Panc1 (cell line): ENCODE results near the gene GNB2. TPM values are rescaled to one million over a fixed set of nuclear protein-coding genes. Genes with fewer than 3 reads are reported as not detected.
"Not testable (repeated sequence)": the region's sequence is repeated elsewhere in the genome, so short reads cannot be mapped to it uniquely, and the experiment has no call there.

Experiments
- ATAC-seq: fragments of 200-7000 bp; cut with Tn5 transposase; 2 replicates; pipeline ENCODE4 v1.9.1; 2020; ENCODE audit warnings: mild to moderate bottlenecking, moderate library complexity
- BruUV-seq: library from RNA; stranded (reverse); fragments of 400-500 nt; replicated peaks from 2 replicates; lab custom pipeline; 2021; lab: Mats Ljungman, UMichigan
- CTCF ChIA-PET: fragments of 300-600 bp; sonication (Branson Sonifier 250); formaldehyde crosslinking; loops from one replicate; lab custom pipeline; 2022; ENCODE audit warnings: antibody characterized with exemption; lab: Charles Lee
- POLR2A ChIA-PET: fragments of 300-600 bp; sonication (Branson Sonifier 250); formaldehyde crosslinking; loops from one replicate; lab custom pipeline; 2022; ENCODE audit warnings: antibody characterized with exemption; lab: Charles Lee
- DNase-seq: peaks from one replicate; pipeline ENCODE4 v3.0.0-alpha.2; 2010; ENCODE audit warnings: low read depth, low spot score
- H3K27ac ChIP-seq: 2 replicates; pipeline ENCODE4 v1.5.1; 2011; ENCODE audit warnings: mild to moderate bottlenecking, low read length, inconsistent platforms
- H3K27me3 ChIP-seq: fragments of 200-500 bp; sonication (Bioruptor generic); 2 replicates; pipeline ENCODE4 v1.6.0; 2014; ENCODE audit warnings: low read length, inconsistent platforms; ENCODE audit not compliant: control insufficient read depth, insufficient read depth
- H3K36me3 ChIP-seq: fragments of 200-500 bp; sonication (Bioruptor generic); 2 replicates; pipeline ENCODE4 v1.5.1; 2014; ENCODE audit warnings: inconsistent platforms, mild to moderate bottlenecking, low read length, moderate library complexity; ENCODE audit not compliant: control insufficient read depth, insufficient read depth
- H3K4me1 ChIP-seq: 2 replicates; pipeline ENCODE4 v1.5.1; 2011; ENCODE audit warnings: inconsistent platforms, mild to moderate bottlenecking, low read length, moderate library complexity; ENCODE audit not compliant: control insufficient read depth, insufficient read depth
- H3K4me3 ChIP-seq, 2 experiments: 2 replicates each; pipeline ENCODE4 v1.5.1; 2011 to 2012; ENCODE audit warnings: low read depth in 2 of 2, low read length in 2 of 2, mild to moderate bottlenecking in 2 of 2, inconsistent platforms in 1 of 2, moderate library complexity in 1 of 2
- H3K9me3 ChIP-seq: fragments of 200-500 bp; sonication (Bioruptor generic); 2 replicates; pipeline ENCODE4 v1.5.1; 2014; ENCODE audit warnings: low read depth, mild to moderate bottlenecking, inconsistent platforms, low read length, moderate library complexity; ENCODE audit not compliant: control insufficient read depth, insufficient read depth
- POLR2AphosphoS5 ChIP-seq: IDR thresholded peaks from 2 replicates; pipeline ENCODE4 v1.6.1; 2012; ENCODE audit warnings: mild to moderate bottlenecking, low read depth, low read length, moderate library complexity
- SIN3A ChIP-seq: IDR thresholded peaks from 2 replicates; pipeline ENCODE4 v1.6.1; 2012; ENCODE audit warnings: low read depth, mild to moderate bottlenecking, low read length, moderate library complexity, borderline replicate concordance; ENCODE audit not compliant: insufficient read depth
- TCF7L2 ChIP-seq: IDR thresholded peaks from 2 replicates; pipeline ENCODE4 v1.6.1; 2011; ENCODE audit warnings: mild to moderate bottlenecking, low read depth, low read length, inconsistent platforms
- in situ Hi-C: cut with HindIII; loops from 2 replicates; pipeline ENCODE4 v1.10.0; 2016; ENCODE audit warnings: low sequenced_read_pairs, low pct_unique_long_range_greater_than_20kb
- intact Hi-C: fragments of 100-400 bp; cut with micrococcal nuclease; formaldehyde crosslinking; loops from one replicate; pipeline ENCODE4 v1.10.0; 2022; ENCODE audit not compliant: unreplicated experiment
- total RNA-seq: library from RNA; stranded (reverse); gene quantifications from one replicate; pipeline ENCODE4 v1.2.1, GENCODE V29; 2021; ENCODE audit not compliant: unreplicated experiment
- TF ChIP-seq, protein P1 (sequence below): fragments of 450-650 bp; IDR thresholded peaks from 2 replicates; pipeline ENCODE4 v1.5.1; 2017; ENCODE audit warnings: mild to moderate bottlenecking
- TF ChIP-seq, protein P2 (sequence below), 2 experiments: IDR thresholded peaks; 2 replicates each; pipeline ENCODE4 v1.6.1; 2011 to 2012; ENCODE audit warnings: low read depth in 2 of 2, control low read depth in 1 of 2, low read length in 1 of 2, mild to moderate bottlenecking in 1 of 2, moderate library complexity in 1 of 2; ENCODE audit not compliant: insufficient read depth in 1 of 2

GNB2 gene
- total RNA-seq, 1 experiment from 2014 or later, result 289 TPM

DNA sequence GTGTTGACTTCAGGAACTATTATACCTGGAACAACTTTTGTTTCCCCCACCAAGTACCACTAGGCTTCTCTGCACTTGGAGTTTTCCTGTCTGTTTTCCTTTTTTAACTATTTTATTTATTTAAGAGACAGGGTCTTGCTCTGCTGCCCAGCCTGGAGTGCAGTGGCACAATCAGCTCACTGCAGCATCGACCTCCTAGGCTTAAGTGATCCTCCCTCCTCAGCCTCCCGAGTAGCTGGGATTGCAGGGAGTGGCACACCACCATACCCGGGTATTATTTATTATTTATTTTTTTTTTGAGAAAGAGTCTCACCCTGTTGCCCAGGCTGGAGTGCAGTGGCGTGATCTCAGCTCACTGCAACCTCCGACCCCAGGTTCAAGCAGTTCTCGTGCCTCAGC lies 22.6 kb downstream of the GNB2 start:
- Histone ChIP-seq H3K9me3 (no peaks in the 10 kb centered on the region), H3K4me3 (no peak overlapping the region), H3K36me3 (peaks cover 3% of the 10 kb centered on the region; the same call in 1 of the 2 replicates), H3K4me1 (peaks cover 22% of the 10 kb centered on the region), H3K27ac (no peak overlapping the region), H3K27me3 (no peaks in the 10 kb centered on the region)
- DNase-seq, result no peak
- TF ChIP-seq, protein P1, sequence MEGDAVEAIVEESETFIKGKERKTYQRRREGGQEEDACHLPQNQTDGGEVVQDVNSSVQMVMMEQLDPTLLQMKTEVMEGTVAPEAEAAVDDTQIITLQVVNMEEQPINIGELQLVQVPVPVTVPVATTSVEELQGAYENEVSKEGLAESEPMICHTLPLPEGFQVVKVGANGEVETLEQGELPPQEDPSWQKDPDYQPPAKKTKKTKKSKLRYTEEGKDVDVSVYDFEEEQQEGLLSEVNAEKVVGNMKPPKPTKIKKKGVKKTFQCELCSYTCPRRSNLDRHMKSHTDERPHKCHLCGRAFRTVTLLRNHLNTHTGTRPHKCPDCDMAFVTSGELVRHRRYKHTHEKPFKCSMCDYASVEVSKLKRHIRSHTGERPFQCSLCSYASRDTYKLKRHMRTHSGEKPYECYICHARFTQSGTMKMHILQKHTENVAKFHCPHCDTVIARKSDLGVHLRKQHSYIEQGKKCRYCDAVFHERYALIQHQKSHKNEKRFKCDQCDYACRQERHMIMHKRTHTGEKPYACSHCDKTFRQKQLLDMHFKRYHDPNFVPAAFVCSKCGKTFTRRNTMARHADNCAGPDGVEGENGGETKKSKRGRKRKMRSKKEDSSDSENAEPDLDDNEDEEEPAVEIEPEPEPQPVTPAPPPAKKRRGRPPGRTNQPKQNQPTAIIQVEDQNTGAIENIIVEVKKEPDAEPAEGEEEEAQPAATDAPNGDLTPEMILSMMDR, result no peak
- TF ChIP-seq, protein P2, sequence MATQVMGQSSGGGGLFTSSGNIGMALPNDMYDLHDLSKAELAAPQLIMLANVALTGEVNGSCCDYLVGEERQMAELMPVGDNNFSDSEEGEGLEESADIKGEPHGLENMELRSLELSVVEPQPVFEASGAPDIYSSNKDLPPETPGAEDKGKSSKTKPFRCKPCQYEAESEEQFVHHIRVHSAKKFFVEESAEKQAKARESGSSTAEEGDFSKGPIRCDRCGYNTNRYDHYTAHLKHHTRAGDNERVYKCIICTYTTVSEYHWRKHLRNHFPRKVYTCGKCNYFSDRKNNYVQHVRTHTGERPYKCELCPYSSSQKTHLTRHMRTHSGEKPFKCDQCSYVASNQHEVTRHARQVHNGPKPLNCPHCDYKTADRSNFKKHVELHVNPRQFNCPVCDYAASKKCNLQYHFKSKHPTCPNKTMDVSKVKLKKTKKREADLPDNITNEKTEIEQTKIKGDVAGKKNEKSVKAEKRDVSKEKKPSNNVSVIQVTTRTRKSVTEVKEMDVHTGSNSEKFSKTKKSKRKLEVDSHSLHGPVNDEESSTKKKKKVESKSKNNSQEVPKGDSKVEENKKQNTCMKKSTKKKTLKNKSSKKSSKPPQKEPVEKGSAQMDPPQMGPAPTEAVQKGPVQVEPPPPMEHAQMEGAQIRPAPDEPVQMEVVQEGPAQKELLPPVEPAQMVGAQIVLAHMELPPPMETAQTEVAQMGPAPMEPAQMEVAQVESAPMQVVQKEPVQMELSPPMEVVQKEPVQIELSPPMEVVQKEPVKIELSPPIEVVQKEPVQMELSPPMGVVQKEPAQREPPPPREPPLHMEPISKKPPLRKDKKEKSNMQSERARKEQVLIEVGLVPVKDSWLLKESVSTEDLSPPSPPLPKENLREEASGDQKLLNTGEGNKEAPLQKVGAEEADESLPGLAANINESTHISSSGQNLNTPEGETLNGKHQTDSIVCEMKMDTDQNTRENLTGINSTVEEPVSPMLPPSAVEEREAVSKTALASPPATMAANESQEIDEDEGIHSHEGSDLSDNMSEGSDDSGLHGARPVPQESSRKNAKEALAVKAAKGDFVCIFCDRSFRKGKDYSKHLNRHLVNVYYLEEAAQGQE (IDR thresholded peaks at IDR 0.05; ENCODE audit: insufficient read depth in 1 of 2, low read depth in 2 of 2, low read length in 1 of 2), result no peak
- TF ChIP-seq SIN3A (no peak), POLR2AphosphoS5 (no peak), TCF7L2 (no peak)
- POLR2A ChIA-PET, result no interaction called here
- no TSS peak for BruUV-seq
- in situ Hi-C loops (no loop called here), intact Hi-C loops (no loop called here)
- no peak for ATAC-seq
- CTCF ChIA-PET, result interaction anchor here (0.7 to 1.7 kb wide), 2 partner anchors 9 to 154 kb away, joined by 3 to 10 read pairs; partner anchors contain the start of gene POP7

DNA sequence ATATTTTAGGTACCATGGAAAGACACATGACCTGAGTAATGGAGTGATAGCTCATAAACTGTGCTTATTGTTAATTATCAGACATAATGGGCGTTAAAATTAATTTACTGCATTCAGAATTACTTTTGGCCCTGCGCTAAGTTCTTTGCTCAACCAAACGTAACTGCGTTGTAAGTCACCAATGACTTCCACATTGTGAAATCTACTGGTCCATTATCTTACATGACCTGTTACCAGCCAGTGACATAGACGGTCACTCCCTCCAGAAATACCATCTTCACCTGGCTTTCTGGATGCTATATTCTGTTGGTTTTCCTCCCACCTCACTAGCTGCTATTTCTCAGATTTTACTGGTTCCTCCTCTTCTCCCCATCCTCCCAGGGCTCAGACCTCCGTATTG lies 25.5 kb downstream of the GNB2 start:
- Histone ChIP-seq H3K27me3 (no peaks in the 10 kb centered on the region), H3K9me3 (no peaks in the 10 kb centered on the region), H3K27ac (no peak overlapping the region), H3K36me3 (no peaks in the 10 kb centered on the region), H3K4me3 (no peak overlapping the region), H3K4me1 (0 out of 2 replicates have a peak, but pooled peaks cover 3% of the 10 kb centered on the region)
- DNase-seq, result no peak
- POLR2A ChIA-PET, result no interaction called here
- no peak for ATAC-seq
- intact Hi-C loops, result no loop called here
- in situ Hi-C loops, result no loop called here
- TF ChIP-seq SIN3A (no peak), TCF7L2 (no peak), POLR2AphosphoS5 (no peak)
- TF ChIP-seq, protein P1, result no peak
- TF ChIP-seq, protein P2 (IDR thresholded peaks at IDR 0.05; ENCODE audit: insufficient read depth in 1 of 2, low read depth in 2 of 2, low read length in 1 of 2), result no peak
- CTCF ChIA-PET, result no interaction called here
- BruUV-seq, result no TSS peak

DNA sequence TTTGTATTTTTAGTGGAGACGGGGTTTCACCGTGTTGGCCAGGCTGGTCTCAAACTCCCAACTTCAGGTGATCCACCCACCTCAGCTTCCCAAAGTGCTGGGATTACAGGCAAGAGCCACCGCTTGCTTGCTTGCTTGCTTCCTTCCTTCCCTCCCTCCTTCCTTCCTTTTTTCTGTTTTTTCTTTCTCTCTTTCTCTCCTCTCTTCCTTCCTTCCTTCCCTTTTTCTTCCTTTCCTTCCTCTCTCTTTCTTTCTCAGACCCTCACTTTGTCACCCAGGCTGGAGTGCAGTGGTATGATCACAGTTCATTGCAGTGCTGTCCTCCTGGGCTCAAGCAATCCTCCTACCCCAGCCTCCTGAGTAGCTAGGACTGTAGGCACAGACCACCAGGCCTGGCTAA lies 27.5 kb downstream of the GNB2 start:
- DNase-seq, H3K27ac ChIP-seq, CTCF ChIA-PET, POLR2A ChIA-PET, H3K27me3 ChIP-seq, H3K4me3 ChIP-seq, BruUV-seq, intact Hi-C loops, ATAC-seq, H3K9me3 ChIP-seq, H3K36me3 ChIP-seq, H3K4me1 ChIP-seq: not testable (repeated sequence)
- in situ Hi-C loops, result loop anchor here (25.0 kb wide), 1 partner anchor 136 kb away; the partner anchor contains the start of gene EPHB4
